ENCODE data around the gene SHMT1.
"Not testable (repeated sequence)": the region's sequence is repeated elsewhere in the genome, so short reads cannot be mapped to it uniquely, and the experiment has no call there.

Gene SHMT1

GRCh38 chr17:18363101-18364049, at the start of gene SHMT1:
SHMT1 (minus strand) TSS chr17:18363550; CDS start chr17:18355981, 7,569 bp downstream.
- peak; percentile 93 for DNase-seq (ENCODE audit: low read depth)

GRCh38 chr17:18412001-18412538, 48.7 kb upstream of the SHMT1 start:
- DNase-seq (ENCODE audit: low read depth): not testable (repeated sequence)

DNA sequence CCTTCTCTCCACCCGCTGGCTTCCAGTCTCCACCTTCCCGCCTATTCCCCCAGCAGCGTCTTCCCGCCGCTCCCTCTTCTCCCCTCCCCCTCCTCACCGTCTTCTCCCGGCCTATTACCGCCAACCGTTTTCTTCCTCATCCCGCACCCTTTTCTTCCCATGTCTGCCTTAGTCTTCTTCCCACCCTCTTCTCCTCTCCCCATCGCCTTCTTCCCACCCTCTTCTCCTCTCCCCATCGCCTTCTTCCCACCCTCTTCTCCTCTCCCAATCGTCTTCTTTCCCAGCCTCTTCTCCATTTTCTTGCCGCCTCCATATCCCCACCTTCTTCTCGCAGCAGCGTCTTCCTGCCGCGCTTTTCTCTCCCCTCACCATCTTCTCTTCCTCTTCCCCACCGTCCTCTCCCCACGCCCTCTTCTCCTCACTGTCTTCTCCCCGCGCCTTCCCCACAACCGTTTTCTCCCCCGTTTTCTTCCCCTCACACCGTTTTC, 48.1 kb upstream of the SHMT1 start:
- peak; percentile 11 for DNase-seq (ENCODE audit: low read depth)

DNA sequence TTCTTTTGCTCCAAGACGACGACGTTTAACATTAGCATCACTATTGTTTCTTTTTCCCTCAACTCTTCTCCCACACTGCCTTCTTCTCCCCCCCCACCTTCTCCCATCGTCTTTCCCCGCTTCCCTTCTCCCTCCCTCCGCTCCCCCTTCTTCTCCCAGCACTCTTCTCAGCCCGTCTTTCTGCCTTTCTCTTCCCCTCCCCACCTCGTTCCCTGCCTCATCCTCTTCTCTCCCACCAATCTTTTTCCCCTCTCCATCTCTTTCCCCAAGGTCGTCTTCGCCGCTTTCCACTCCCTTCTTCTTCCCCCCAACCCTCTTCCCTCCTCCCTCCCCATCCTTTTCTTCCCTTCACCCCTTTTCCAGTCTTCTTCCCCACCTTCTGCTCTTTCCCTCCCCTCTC, 47.4 kb upstream of the SHMT1 start:
- not testable (repeated sequence) for DNase-seq (ENCODE audit: low read depth)

- not testable (repeated sequence) for DNase-seq (ENCODE audit: low read depth)
Measured at GRCh38 chr17:18409321-18409720, 46.0 kb upstream of the SHMT1 start.

DNA sequence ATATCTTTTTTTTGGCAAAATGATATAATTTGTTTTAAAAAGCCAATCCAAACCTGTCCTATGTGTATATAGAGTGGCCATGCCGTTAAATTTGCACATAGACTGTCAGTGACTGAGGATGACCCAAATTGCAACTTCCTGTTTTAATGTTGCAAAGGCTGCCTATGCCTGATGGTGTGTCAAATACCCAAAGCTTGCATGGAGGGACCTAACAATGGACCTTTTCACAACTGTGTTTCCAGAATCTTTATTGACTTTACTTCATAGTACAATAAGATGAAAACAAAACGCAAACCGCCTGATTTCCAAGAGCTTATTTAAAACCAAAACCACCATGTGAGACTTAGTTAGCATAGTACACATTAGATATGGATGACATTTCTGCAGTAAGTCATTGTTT, 45.6 kb upstream of the SHMT1 start:
- DNase-seq (ENCODE audit: low read depth): not testable (repeated sequence)

DNA sequence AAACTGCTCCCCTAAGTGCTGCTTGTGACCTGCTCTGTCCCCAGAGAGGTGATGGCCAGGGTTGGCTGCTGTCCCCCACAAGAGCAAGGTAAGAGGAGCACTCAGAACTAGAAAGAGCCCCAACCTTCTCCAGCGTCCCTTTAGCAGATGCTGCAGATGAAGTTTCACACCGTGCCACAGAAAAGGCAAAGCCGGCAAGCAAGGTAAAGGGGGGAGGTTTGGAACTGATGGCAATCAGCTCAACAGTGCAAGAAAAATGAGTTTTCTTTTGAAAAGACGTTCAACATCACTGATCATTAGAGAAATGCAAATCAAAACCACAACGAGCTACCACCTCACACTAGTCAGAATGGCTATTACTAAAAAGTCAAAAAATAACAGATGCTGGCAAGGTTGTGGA, 40.3 kb upstream of the SHMT1 start:
- DNase-seq (ENCODE audit: low read depth): not testable (repeated sequence)

DNA sequence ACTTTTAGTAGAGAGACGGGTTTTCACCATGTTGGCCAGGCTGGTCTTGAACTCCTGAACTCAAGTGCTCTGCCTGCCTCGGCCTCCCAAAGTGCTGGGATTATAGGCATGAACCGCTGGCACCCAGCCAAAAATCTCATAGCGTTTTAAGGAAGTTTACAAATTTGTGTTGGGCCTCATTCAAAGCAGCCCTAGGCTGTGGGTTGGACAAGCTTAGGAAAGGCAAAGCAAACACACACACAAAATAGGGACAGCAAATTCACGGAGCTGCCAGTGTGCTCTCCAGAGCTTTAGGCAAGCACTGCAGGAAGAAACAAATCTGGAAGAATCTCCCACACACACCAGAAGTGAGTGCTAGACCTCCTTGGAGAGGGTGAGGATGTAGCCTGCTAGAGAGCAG, 39.8 kb upstream of the SHMT1 start:
- DNase-seq (ENCODE audit: low read depth): not testable (repeated sequence)

DNA sequence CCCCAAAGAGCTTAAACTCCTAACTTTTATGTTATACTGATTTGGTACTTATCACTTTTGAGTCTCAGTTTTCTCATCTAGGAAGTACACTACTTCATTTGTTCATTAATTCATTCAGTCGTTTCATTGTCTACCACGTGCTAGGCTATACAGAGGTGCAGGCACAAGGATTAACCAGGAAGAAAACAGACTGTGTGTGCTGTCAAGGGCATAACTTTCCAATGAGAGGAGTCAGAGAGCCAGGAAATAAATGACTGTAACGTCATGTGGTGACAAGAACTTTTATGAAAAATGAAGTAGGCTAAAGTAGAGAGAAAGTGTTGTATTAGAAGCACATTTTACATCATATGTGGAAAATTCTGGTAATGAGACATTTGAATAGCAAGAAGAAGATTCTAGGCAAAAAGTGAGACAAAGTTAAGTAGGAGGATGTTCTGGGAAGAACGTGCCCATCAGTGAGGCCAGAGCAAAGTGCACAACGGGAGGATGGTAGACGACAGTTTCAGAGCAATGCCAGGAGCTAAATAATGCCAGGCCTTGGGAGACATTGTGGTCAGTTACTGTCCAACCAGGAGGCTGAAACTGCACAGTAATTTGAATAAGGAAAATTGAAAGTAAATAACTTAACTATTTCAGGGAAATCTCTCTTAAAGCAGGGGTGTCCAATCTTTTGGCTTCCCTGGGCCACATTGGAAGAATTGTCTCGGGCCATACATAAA, 38.7 kb upstream of the SHMT1 start:
- DNase-seq (ENCODE audit: low read depth): not testable (repeated sequence)

- DNase-seq (ENCODE audit: low read depth): not testable (repeated sequence)
Measured at GRCh38 chr17:18388728-18389127, 25.4 kb upstream of the SHMT1 start.

GRCh38 chr17:18388266-18388665, 24.9 kb upstream of the SHMT1 start:
- DNase-seq (ENCODE audit: low read depth): not testable (repeated sequence)

DNA sequence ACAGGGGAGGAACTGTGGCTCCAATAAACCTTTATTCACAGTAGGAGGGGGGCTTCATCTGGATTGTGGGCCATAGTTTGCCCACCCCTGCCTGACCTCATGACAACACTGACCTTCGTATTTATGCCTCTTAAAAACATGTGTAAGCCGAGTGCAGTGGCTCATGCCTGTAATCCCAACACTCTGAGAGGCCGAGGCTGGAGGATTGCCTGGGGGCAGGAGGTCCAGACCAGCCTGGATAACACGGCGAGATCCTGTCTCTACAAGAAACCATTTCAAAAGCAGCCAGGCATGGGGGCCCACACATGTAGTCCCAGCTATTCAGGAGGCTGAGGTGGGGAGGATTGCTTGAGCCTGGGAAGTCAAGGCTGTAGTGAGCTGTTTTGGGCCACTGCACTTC, 24.2 kb upstream of the SHMT1 start:
- DNase-seq (ENCODE audit: low read depth): not testable (repeated sequence)

- DNase-seq (ENCODE audit: low read depth): not testable (repeated sequence)
Measured at GRCh38 chr17:18384271-18384670, 20.9 kb upstream of the SHMT1 start.

DNA sequence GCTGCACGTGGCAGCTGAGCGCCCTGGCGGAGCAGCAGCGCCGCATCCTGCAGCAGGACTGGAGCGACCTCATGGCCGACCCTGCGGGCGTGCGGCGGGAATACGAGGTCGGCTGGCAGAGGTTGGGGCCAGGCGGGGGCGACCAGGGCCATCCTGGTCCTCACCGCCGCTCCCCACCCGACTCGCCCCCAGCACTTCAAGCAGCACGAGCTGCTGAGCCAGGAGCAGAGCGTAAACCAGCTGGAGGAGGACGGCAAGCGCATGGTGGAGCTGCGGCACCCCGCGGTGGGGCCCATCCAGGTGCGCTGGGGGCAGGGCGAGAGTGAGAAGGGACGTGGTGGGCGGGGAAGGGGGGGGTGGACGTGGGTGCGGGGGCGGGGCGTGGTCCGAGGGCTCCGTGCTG, 19.7 kb upstream of the SHMT1 start:
- DNase-seq (ENCODE audit: low read depth): not testable (repeated sequence)

DNA sequence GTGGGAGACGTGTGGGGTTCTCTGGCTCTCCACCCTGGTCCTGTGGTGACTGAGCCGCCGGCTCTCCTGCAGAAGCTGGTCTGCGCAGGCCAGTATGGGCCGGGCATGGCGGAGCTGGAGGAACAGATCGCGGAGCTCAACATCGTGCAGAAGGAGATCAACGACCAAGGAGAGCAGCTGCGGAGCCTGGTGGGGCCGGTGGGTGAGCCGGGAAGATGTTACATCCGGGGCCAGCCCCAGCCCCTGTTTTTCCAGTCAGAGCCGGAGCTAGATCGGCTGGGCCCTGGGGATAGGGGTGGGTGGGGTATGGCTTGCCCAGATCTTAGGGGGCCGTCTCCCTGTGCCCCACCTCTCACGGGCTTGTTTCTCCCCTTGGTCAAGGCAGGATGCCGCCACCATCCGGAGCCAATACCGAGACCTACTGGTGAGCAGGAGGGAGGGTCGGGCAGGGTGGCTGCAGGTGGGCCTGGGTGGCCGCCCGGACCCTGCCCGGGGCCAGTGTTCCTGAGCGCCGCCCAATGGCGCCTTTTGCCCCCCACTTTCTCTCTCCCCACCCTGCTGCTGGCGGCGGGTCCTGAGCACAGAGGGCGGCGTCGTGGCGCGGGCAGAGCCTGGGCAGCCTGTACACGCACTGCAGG, 19.2 kb upstream of the SHMT1 start:
- DNase-seq (ENCODE audit: low read depth): no peak

DNA sequence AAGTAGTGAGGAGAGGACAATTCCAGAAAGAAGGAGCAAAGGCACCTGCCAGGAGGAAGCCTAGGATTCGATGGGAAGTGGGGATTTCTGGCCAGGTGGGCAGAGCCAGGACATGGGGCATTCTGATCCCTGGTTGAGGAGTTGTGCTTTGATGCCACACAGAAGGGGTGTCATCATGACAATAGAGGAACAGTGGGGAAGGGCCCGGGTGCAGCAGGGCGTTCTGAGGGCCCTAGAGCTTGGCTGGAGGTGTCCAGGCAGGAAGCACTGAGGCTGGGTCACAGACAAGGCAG, 18.5 kb upstream of the SHMT1 start:
- no peak for DNase-seq (ENCODE audit: low read depth)

DNA sequence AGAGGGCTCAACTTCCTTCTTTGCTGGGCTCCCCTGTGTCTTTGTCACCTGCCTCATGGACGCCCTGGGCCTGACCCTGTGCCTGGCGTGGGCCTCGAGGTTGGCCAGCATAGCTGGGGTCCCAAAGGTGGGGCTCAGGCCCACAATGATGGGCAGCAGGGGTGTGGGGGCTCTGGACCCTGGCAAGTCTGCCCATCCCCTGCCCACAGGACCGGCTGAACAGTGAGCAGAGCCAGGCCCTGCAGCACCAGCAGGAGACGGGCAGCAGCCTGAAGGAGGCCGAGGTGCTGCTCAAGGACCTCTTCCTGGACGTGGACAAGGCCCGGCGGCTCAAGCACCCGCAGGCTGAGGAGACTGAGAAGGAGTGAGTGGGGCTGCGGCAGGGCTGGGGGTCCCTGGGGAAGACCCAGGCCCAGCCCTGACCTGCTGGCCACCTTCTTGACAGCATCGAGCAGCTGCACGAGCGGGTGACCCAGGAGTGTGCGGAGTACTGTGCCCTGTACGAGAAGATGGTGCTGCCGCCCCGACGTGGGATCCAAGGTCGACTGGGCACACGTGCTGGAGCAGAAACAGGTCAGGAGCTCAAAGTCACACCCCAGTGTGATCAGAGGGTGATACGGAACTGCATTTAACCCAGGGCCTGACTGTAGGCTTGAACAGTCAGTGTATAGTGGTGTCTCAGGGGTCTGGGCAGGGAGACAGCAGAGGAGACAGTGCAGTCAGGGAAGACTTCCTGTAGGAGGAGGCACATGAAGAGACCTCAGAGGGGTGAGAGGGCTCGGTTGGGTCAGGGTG, 18.0 kb upstream of the SHMT1 start:
- no peak for DNase-seq (ENCODE audit: low read depth)

- DNase-seq (ENCODE audit: low read depth): no peak
Measured at GRCh38 chr17:18380471-18381157, 17.3 kb upstream of the SHMT1 start.

DNA sequence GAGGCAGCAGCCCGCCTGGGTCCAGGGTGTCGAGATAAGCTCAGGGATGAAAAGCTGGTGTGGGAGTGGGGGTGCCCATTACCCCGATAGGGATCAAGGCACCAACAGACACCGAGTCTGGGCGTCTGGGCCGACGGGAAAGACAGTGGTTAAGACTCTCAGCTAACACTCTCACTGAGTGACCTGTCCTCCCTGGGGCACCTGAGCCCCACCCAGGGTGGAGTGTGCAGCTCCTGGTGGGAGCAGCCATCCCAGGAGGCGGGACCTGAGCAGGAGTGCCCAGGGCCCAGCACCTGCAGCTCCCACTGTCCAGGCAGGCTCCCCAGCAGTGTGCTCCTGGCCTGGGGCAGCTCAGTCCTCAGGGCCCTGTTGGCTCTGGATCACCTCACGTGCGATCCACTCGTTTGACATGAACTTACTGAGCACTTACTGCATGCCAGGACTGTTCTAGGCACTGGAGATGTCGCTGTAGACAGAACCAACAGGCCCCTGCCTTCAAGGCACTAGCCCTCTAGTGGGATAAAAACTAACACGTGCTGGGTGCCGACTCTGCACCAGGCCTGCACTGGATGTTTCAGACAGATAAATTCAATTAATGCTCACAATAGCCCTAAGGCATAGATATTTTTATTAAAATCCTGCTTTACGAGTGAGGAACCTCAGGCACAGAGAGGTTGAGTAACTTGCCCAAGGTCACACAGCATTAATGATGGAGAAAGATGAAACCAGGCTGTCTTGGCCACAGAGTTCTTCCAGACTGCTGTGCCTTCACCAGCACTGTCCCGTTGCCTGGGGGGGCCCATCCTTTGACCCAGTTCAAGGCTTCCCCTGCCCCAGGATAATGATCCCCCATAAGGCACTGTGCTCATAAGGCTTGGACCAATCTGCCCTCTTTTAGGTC, 16.1 kb upstream of the SHMT1 start:
- DNase-seq (ENCODE audit: low read depth): no peak

DNA sequence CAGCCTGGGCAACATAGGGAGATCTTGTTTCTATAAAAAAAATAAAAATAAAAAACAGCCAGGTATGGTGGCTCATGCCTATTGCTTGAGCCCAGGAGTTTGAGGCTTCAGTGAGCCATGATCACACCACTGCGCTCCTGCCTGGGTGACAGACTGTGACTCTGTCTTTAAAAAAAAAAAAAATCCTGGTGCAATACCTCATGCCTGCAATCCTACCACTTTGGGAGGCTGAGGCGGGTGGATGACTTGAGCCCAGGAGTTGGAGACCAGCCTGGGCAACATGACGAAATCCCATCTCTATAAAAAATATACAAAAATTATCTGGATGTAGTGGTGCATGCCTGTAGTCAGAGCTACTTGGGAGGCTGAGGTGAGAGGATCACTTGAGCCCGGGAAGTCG, 15.3 kb upstream of the SHMT1 start:
- DNase-seq (ENCODE audit: low read depth): not testable (repeated sequence)
